ENCODE results near the gene ETNK1. TPM values are rescaled to one million over a fixed set of nuclear protein-coding genes. Genes with fewer than 3 reads are reported as not detected.

The ETNK1 gene, protein sequence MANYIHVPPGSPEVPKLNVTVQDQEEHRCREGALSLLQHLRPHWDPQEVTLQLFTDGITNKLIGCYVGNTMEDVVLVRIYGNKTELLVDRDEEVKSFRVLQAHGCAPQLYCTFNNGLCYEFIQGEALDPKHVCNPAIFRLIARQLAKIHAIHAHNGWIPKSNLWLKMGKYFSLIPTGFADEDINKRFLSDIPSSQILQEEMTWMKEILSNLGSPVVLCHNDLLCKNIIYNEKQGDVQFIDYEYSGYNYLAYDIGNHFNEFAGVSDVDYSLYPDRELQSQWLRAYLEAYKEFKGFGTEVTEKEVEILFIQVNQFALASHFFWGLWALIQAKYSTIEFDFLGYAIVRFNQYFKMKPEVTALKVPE
- total RNA-seq (ENCODE audit: low replicate concordance), result 37.6 and 51.1 TPM in 2 replicates

DNA sequence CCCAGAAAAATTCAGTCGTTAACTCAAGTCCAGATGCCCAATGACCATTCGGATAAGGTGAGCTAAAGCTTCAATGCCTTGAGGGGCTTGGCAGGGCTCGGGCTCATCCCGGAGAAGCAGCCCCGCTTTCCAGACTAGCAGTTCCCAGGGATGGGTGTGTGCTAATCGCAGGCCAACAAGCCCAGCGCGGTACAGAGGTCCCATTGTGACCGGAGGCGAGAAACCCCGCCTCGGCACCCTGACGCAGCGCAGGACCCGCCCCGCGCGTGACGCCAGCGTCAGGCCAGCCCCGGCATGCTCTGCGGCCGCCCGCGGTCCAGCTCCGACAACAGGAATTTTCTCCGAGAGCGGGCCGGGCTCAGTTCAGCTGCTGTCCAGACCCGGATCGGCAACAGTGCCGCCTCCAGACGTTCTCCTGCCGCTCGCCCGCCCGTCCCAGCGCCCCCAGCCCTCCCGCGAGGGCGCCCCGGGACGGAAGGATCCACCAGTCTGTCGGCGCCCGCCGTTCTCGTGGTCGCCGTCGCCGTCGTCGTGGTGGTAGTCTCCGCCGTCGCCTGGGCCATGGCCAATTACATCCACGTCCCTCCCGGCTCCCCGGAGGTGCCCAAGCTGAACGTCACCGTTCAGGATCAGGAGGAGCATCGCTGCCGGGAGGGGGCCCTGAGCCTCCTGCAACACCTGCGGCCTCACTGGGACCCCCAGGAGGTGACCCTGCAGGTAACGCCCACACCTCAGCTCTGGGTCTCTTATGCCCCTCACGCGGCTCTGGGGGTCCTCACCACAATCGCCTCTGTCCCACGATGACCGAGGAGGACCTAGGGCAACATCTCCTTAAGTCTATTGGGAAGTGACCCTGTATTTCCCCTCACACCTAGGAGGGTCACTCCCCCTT, at the start of gene ETNK1:
TSS of gene ETNK1 (plus strand) at position 302 of the 892 bp plus-strand sequence. CDS start at position 562, 260 bp downstream.
- DNase-seq (ENCODE audit: low read depth), result peak; percentile 89

DNA sequence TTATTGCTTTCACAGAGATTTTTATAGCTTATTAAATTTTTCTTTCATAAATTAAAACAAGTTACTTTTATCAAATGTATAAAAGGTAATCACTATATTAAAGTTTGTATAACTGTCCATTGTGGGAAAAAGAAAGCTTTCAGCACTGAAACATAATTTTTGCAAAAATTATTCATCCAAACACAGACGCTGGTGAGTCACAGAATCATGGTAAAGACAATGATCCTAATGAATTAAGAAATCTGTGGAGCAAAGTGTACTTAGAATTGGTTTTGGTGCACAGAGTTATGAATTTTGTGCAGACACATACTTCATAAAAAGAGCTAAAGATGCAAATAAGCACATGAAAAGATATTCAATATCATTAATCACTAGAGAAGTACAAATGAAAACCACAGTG, 48.9 kb upstream of the ETNK1 start:
- TF ChIP-seq, protein P1, sequence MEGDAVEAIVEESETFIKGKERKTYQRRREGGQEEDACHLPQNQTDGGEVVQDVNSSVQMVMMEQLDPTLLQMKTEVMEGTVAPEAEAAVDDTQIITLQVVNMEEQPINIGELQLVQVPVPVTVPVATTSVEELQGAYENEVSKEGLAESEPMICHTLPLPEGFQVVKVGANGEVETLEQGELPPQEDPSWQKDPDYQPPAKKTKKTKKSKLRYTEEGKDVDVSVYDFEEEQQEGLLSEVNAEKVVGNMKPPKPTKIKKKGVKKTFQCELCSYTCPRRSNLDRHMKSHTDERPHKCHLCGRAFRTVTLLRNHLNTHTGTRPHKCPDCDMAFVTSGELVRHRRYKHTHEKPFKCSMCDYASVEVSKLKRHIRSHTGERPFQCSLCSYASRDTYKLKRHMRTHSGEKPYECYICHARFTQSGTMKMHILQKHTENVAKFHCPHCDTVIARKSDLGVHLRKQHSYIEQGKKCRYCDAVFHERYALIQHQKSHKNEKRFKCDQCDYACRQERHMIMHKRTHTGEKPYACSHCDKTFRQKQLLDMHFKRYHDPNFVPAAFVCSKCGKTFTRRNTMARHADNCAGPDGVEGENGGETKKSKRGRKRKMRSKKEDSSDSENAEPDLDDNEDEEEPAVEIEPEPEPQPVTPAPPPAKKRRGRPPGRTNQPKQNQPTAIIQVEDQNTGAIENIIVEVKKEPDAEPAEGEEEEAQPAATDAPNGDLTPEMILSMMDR (IDR thresholded peaks at IDR 0.05; ENCODE audit: insufficient read depth, low read length), result no peak
- no peak for DNase-seq (ENCODE audit: low read depth)
- H3K4me3 ChIP-seq (ENCODE audit: low read depth, low read length), result no peak overlapping the region

More for the DNA sequence above, at the start of gene ETNK1:
- TF ChIP-seq, protein P1 (IDR thresholded peaks at IDR 0.05; ENCODE audit: insufficient read depth, low read length), result no peak
- H3K4me3 ChIP-seq (ENCODE audit: low read depth, low read length), result peak within 1 kb of the TSS; percentile 100

DNA sequence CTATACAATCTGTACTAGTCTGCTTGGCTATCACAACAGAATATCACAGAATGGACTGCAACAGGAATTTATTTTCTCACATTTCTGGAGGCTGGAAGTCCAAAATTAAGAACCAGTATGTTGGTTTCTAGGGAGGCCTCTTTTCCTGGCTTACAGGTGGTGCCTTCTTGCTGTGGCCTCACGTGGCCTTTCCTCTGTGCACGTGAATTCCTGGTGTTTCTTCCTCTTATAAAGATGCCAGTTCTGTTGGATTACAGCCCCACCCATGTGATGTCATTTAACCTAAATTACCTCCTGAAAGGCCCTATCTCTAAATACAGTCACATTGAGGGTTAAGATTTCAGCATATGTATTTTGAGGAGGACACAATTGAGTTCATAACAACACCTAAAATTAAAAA, 48.5 kb upstream of the ETNK1 start:
- DNase-seq (ENCODE audit: low read depth), result no peak
- TF ChIP-seq, protein P1 (IDR thresholded peaks at IDR 0.05; ENCODE audit: insufficient read depth, low read length), result no peak
- H3K4me3 ChIP-seq (ENCODE audit: low read depth, low read length), result no peak overlapping the region

DNA sequence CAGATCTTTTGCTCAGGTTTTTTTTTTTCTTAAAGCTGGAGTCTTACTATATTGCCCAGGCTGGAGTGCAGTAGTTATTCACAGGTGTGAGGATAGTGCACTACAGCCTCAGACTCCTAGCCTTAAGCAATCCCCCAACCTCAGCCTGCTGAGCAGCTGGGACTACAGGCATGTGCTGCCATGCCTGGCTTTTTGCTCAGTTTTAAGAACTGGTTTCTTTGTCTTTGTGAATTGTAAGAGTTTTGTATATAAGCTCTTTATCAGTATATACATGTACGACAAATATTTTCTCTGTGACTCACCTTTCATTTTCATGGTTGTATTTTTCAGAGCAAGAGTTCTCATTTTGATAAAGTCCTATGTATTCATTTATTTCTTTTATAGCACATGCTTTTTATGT, 47.3 kb upstream of the ETNK1 start:
- TF ChIP-seq, protein P1 (IDR thresholded peaks at IDR 0.05; ENCODE audit: insufficient read depth, low read length), result no peak
- DNase-seq (ENCODE audit: low read depth), result no peak
- H3K4me3 ChIP-seq (ENCODE audit: low read depth, low read length), result no peak overlapping the region

GRCh38 chr12:22578328-22578727, 46.6 kb upstream of the ETNK1 start:
- H3K4me3 ChIP-seq (ENCODE audit: low read depth, low read length), result no peak overlapping the region
- TF ChIP-seq, protein P1 (IDR thresholded peaks at IDR 0.05; ENCODE audit: insufficient read depth, low read length), result no peak
- no peak for DNase-seq (ENCODE audit: low read depth)

GRCh38 chr12:22588817-22589216, 36.2 kb upstream of the ETNK1 start:
- TF ChIP-seq, protein P1 (IDR thresholded peaks at IDR 0.05; ENCODE audit: insufficient read depth, low read length), result no peak
- H3K4me3 ChIP-seq (ENCODE audit: low read depth, low read length), result no peak overlapping the region
- no peak for DNase-seq (ENCODE audit: low read depth)
